Measurements from ENCODE around the gene USP6NL. TPM values are rescaled to one million over a fixed set of nuclear protein-coding genes. Genes with fewer than 3 reads are reported as not detected.

USP6NL gene
- total and polyA plus RNA-seq, 9 of the 15 experiments (the other 6 are each of a cell fraction or from before 2014, with no cell fraction given), result 3.2 to 26.6 (median 19.8) TPM

DNA sequence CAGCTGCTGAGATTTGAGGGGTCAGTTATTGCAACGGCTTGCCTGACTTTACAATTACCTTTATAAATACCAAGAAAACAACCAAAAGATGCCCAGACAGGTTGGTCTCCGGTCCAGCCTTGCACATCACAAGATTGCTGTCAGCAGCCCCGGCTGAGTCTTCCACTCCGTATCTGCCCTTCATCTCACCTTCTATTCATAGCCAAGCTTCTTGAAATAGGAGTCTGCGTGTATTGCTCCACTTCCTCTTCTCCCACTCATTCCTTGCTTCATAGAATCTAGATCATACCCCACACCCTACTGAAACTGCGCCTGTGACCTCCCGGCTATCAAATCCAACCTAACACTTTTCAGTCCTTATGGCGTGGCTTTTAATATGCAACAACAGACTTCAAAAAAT lies 31.1 kb upstream of the USP6NL start:
- CTCF ChIA-PET (ENCODE audit: low intra/inter-chr PET ratio), result no interaction called here
- no peak for ATAC-seq
- peak; percentile 50 for TF ChIP-seq CEBPB (tag; IDR thresholded peaks at IDR 0.05)
- peak; percentile 11; the same call in 1 of the 2 replicates for TF ChIP-seq EP300 (IDR thresholded peaks at IDR 0.05; ENCODE audit: low read length)
- no peak for TF ChIP-seq CEBPG (CRISPR knock-in tag; IDR thresholded peaks at IDR 0.05)
- TF ChIP-seq CEBPG (tag; conservative IDR thresholded peaks at IDR 0.05 in 1 of 2, IDR thresholded peaks at IDR 0.05 in 1 of 2), result peak in 1 of 2 experiments; percentile 54; a peak in 2 of 4 replicates
- TF ChIP-seq MEF2A (IDR thresholded peaks at IDR 0.05; ENCODE audit: control insufficient read depth, low read depth, low read length), result no peak
- TF ChIP-seq ZNF217 (CRISPR knock-in tag; IDR thresholded peaks at IDR 0.05), result no peak
- TF ChIP-seq TBL1XR1 (IDR thresholded peaks at IDR 0.05; ENCODE audit: low read length in 2 of 2), result peak in 1 of 2 experiments; percentile 61; a peak in 1 of 4 replicates
- TF ChIP-seq TRIM28 (IDR thresholded peaks at IDR 0.05), result no peak
- no peak for TF ChIP-seq ZNF766 (CRISPR knock-in tag; conservative IDR thresholded peaks at IDR 0.05)
- no peak for TF ChIP-seq GTF2A2 (tag; IDR thresholded peaks at IDR 0.05)
- TF ChIP-seq, protein P1, sequence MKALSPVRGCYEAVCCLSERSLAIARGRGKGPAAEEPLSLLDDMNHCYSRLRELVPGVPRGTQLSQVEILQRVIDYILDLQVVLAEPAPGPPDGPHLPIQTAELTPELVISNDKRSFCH (CRISPR knock-in tag; IDR thresholded peaks at IDR 0.05), result no peak
- TF ChIP-seq, protein P1 (tag; IDR thresholded peaks at IDR 0.05), result no peak
- TF ChIP-seq EGR1 (conservative IDR thresholded peaks at IDR 0.05), result 0 out of 2 replicates have a peak, but pooled peaks have one; percentile 30
- peak; percentile 88 for TF ChIP-seq SPI1 (IDR thresholded peaks at IDR 0.05; ENCODE audit: borderline replicate concordance, low read depth, low read length)
- 0 out of 2 replicates have a peak, but pooled peaks have one; percentile 23 for TF ChIP-seq GABPA (tag; conservative IDR thresholded peaks at IDR 0.05; ENCODE audit: low read depth)
- TF ChIP-seq HOXB6 (CRISPR knock-in tag; IDR thresholded peaks at IDR 0.05; ENCODE audit: borderline replicate concordance), result no peak
- peak; percentile 96 for TF ChIP-seq MEF2D (tag; conservative IDR thresholded peaks at IDR 0.05; ENCODE audit: low read depth)
- TF ChIP-seq ESRRA (IDR thresholded peaks at IDR 0.05; ENCODE audit: borderline replicate concordance, low read depth), result peak; percentile 94
- peak; percentile 37; the same call in 1 of the 2 replicates for TF ChIP-seq SMARCE1 (IDR thresholded peaks at IDR 0.05)
- no peak for TF ChIP-seq CBX8 (IDR thresholded peaks at IDR 0.05; ENCODE audit: borderline replicate concordance, extremely low read depth, low read depth, low read length, poor library complexity, severe bottlenecking)
- TF ChIP-seq, protein P2, sequence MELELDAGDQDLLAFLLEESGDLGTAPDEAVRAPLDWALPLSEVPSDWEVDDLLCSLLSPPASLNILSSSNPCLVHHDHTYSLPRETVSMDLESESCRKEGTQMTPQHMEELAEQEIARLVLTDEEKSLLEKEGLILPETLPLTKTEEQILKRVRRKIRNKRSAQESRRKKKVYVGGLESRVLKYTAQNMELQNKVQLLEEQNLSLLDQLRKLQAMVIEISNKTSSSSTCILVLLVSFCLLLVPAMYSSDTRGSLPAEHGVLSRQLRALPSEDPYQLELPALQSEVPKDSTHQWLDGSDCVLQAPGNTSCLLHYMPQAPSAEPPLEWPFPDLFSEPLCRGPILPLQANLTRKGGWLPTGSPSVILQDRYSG (tag; conservative IDR thresholded peaks at IDR 0.05; ENCODE audit: low read depth), result no peak
- no peak for TF ChIP-seq TEAD1 (CRISPR knock-in tag; IDR thresholded peaks at IDR 0.05)
- TF ChIP-seq ARID1B (IDR thresholded peaks at IDR 0.05), result peak; percentile 21; the same call in 1 of the 2 replicates
- no peak for TF ChIP-seq PCBP2 (IDR thresholded peaks at IDR 0.05; ENCODE audit: low read depth, low read length, poor library complexity, severe bottlenecking)

More for the DNA sequence above, 31.1 kb upstream of the USP6NL start:
- FAIRE-seq, result no peak
- H3K79me2 ChIP-seq (ENCODE audit: control insufficient read depth, insufficient read depth, low read length), result no peaks in the 10 kb centered on the region
- intact Hi-C loops (cut with micrococcal nuclease) (no loop called here), in situ Hi-C loops (cut with MboI) (no loop called here)
- no peaks in the 10 kb centered on the region for H3K36me3 ChIP-seq (ENCODE audit: control insufficient read depth, insufficient read depth, low read length)
- H3K27me3 ChIP-seq (ENCODE audit: control insufficient read depth in 2 of 2, insufficient read depth in 2 of 2, low read length in 2 of 2), result no peaks in the 10 kb centered on the region
- no peak overlapping the region; a peak in 1 of 4 replicates for H3K9ac ChIP-seq (ENCODE audit: insufficient read depth in 1 of 2, low read depth in 2 of 2, low read length in 2 of 2)
- BruUV-seq (replicated peaks), result no TSS peak
- no peaks in the 10 kb centered on the region for H3K9me3 ChIP-seq (replicated peaks; ENCODE audit: control insufficient read depth, insufficient read depth, low read depth, low read length)
- WGBS (ENCODE audit: insufficient coverage, low coverage, missing lambda C conversion rate), result 27% methylated on average over 8 of the region's 8 CpGs
- peaks cover 15 to 29% of the 10 kb centered on the region in 2 experiments; a peak in 4 of 5 replicates for H3K4me1 ChIP-seq (replicated peaks in 1 of 2; ENCODE audit: control insufficient read depth in 2 of 2, insufficient read depth in 2 of 2, low read length in 2 of 2)
- DNase-seq (ENCODE audit: extremely low read depth in 1 of 4, low spot score in 3 of 4), result peak in 1 of 4 experiments; percentile 25
- no peak overlapping the region for H3K4me3 ChIP-seq
- no peak overlapping the region for H3K27ac ChIP-seq (ENCODE audit: extremely low read depth, low read depth, low read length)
- no peaks in the 10 kb centered on the region for H3K9me1 ChIP-seq (ENCODE audit: control insufficient read depth, insufficient read depth, low read length)
- no peaks in the 10 kb centered on the region for H4K20me1 ChIP-seq (replicated peaks; ENCODE audit: control insufficient read depth, insufficient read depth, low read length)
- POLR2A ChIA-PET, result interaction anchor here (0.7 to 2.5 kb wide), 2 partner anchors 11 to 45 kb away, joined by 3 to 9 read pairs; no protein-coding TSS in a partner anchor
- peak overlapping the region; percentile 38 for H2AFZ ChIP-seq (ENCODE audit: low read depth, low read length)
- H3K4me2 ChIP-seq (ENCODE audit: insufficient read depth, low read length), result no peak overlapping the region
